Esophagus squamous epithelium (tissue), 4 donors: Measurements from ENCODE around the gene ZNF490.

Source experiments
- POLR2A ChIP-seq, 4 donors: fragments of 450-650 bp; IDR thresholded peaks; one replicate each; pipeline ENCODE4 v1.6.1; 2017; ENCODE audit warnings: antibody characterized with exemption in 4 of 4, mild to moderate bottlenecking in 4 of 4, moderate library complexity in 3 of 4
- TF ChIP-seq, protein P1 (sequence below), 6 experiments: fragments of 450-650 bp in 4 of 6; fragments of 200-600 bp in 2 of 6; sonication (generic) in 2 of 6; IDR thresholded peaks; one replicate each; pipeline ENCODE4 v1.5.1; 2016 to 2019; ENCODE audit warnings: antibody characterized with exemption in 6 of 6, mild to moderate bottlenecking in 4 of 6, moderate library complexity in 4 of 6

- TF ChIP-seq, protein P1, sequence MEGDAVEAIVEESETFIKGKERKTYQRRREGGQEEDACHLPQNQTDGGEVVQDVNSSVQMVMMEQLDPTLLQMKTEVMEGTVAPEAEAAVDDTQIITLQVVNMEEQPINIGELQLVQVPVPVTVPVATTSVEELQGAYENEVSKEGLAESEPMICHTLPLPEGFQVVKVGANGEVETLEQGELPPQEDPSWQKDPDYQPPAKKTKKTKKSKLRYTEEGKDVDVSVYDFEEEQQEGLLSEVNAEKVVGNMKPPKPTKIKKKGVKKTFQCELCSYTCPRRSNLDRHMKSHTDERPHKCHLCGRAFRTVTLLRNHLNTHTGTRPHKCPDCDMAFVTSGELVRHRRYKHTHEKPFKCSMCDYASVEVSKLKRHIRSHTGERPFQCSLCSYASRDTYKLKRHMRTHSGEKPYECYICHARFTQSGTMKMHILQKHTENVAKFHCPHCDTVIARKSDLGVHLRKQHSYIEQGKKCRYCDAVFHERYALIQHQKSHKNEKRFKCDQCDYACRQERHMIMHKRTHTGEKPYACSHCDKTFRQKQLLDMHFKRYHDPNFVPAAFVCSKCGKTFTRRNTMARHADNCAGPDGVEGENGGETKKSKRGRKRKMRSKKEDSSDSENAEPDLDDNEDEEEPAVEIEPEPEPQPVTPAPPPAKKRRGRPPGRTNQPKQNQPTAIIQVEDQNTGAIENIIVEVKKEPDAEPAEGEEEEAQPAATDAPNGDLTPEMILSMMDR (IDR thresholded peaks at IDR 0.05) = no peak
- TF ChIP-seq POLR2A (IDR thresholded peaks at IDR 0.05) = no peak
Measured at GRCh38 chr19:12642506-12642905, 31.9 kb upstream of the ZNF490 start.
